ENCODE measurements around the gene KRT7. TPM values are rescaled to one million over a fixed set of nuclear protein-coding genes. Genes with fewer than 3 reads are reported as not detected.

Gene KRT7
- total RNA-seq, 4 donors from 2014 or later: 0.47 to 78.7 (median 4.3) TPM

- Histone ChIP-seq H3K27ac (peak overlapping the region in 2 of 4 donors; percentile 17 to 35), H3K36me3 (no peaks in the 10 kb centered on the region), H3K27me3 (peaks cover 35% of the 10 kb centered on the region), H3K9me3 (no peaks in the 10 kb centered on the region), H3K4me1 (peaks cover 0 to 11% (median 0%) of the 10 kb centered on the region in 3 donors), H3K4me3 (no peak overlapping the region)
- TF ChIP-seq POLR2AphosphoS5 (IDR thresholded peaks at IDR 0.05) (no peak), EP300 (IDR thresholded peaks at IDR 0.05) (no peak), POLR2A (IDR thresholded peaks at IDR 0.05) (no peak), CTCF (IDR thresholded peaks at IDR 0.05) (no peak)
- no peak for ATAC-seq
- WGBS, 2 donors (ENCODE audit: low coverage in 1 of 2): 14 to 27% methylated on average over 1 to 5 of the region's 5 CpGs
Observed at GRCh38 chr12:52217223-52217622, 15.8 kb upstream of the KRT7 start.

DNA sequence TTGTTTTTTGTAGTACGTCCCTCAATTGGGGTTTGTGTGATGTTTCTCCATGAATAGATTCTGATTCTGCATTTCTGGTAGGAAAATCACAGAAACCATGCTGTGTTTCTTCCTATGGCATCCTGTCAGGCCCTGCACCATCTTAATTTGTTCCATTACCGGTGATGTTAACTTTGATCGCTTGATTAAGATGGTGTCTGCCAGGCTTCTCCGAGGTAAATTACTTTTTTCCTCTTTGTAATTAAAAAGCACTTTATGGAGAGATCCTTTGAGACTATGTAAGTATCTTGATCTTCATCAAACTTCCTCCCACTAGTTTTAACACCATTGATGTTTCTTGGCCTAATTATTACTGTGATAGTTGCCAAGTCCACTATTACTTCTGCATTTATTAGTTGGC lies 15.0 kb upstream of the KRT7 start:
- H3K36me3 ChIP-seq: no peaks in the 10 kb centered on the region
- H3K27me3 ChIP-seq: peaks cover 41% of the 10 kb centered on the region
- TF ChIP-seq CTCF (IDR thresholded peaks at IDR 0.05): no peak
- no peak for TF ChIP-seq POLR2AphosphoS5 (IDR thresholded peaks at IDR 0.05)
- no peak for TF ChIP-seq POLR2A (IDR thresholded peaks at IDR 0.05)
- TF ChIP-seq EP300 (IDR thresholded peaks at IDR 0.05): no peak
- H3K27ac ChIP-seq: peak overlapping the region in 1 of 4 donors; percentile 17
- ATAC-seq: no peak
- peaks cover 0 to 11% (median 0%) of the 10 kb centered on the region in 3 donors for H3K4me1 ChIP-seq
- H3K4me3 ChIP-seq: no peak overlapping the region
- H3K9me3 ChIP-seq: no peaks in the 10 kb centered on the region
- 71 to 77% methylated on average over 3 to 4 of the region's 4 CpGs for WGBS, 2 donors (ENCODE audit: low coverage in 1 of 2)

DNA sequence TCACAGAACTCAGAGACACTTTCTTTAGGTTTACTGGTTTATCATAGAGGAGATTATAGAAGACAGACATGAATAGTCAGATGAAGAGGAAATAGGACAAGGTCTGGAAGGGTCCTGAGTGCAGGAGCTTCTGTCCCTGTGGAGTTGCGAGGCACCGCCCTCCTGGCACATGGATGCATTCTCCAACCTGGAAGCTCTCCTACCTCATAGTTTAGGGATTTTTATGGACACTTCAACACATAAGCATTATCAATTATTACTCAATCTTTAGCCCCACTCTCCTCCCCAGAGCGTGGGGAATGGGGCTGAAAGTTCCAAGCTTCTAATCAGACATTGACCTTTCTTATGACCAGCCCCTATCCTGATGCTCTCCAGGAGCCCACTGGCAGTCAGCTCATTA lies 12.6 kb upstream of the KRT7 start:
- Histone ChIP-seq H3K9me3 (no peaks in the 10 kb centered on the region), H3K4me1 (no peaks in the 10 kb centered on the region), H3K27me3 (peaks cover 27% of the 10 kb centered on the region), H3K4me3 (no peak overlapping the region), H3K36me3 (no peaks in the 10 kb centered on the region), H3K27ac (no peak overlapping the region)
- 89 to 93% methylated on average over 3 of the region's 3 CpGs for WGBS, 2 donors (ENCODE audit: low coverage in 1 of 2)
- ATAC-seq: no peak
- TF ChIP-seq POLR2A (IDR thresholded peaks at IDR 0.05) (no peak), EP300 (IDR thresholded peaks at IDR 0.05) (no peak), CTCF (IDR thresholded peaks at IDR 0.05) (no peak), POLR2AphosphoS5 (IDR thresholded peaks at IDR 0.05) (no peak)

GRCh38 chr12:52221070-52221781 lies 11.8 kb upstream of the KRT7 start:
- no peaks in the 10 kb centered on the region for H3K36me3 ChIP-seq
- ATAC-seq: no peak
- TF ChIP-seq POLR2AphosphoS5 (IDR thresholded peaks at IDR 0.05) (no peak), EP300 (IDR thresholded peaks at IDR 0.05) (no peak), CTCF (IDR thresholded peaks at IDR 0.05) (no peak), POLR2A (IDR thresholded peaks at IDR 0.05) (no peak)
- H3K4me1 ChIP-seq: no peaks in the 10 kb centered on the region
- peaks cover 25% of the 10 kb centered on the region for H3K27me3 ChIP-seq
- 64 to 86% methylated on average over 4 of the region's 4 CpGs for WGBS, 2 donors (ENCODE audit: low coverage in 1 of 2)
- H3K9me3 ChIP-seq: no peaks in the 10 kb centered on the region
- no peak overlapping the region for H3K4me3 ChIP-seq
- H3K27ac ChIP-seq: no peak overlapping the region

GRCh38 chr12:52221912-52222457 lies 11.1 kb upstream of the KRT7 start:
- Histone ChIP-seq H3K36me3 (no peaks in the 10 kb centered on the region), H3K4me1 (no peaks in the 10 kb centered on the region), H3K4me3 (no peak overlapping the region), H3K27ac (no peak overlapping the region), H3K27me3 (peaks cover 25% of the 10 kb centered on the region), H3K9me3 (no peaks in the 10 kb centered on the region)
- WGBS, 2 donors (ENCODE audit: low coverage in 1 of 2): 24 to 50% methylated on average over 1 to 7 of the region's 8 CpGs
- TF ChIP-seq POLR2A (IDR thresholded peaks at IDR 0.05) (no peak), CTCF (IDR thresholded peaks at IDR 0.05) (peak in 2 of 4 experiments; percentile 19 to 52)
- ATAC-seq: no peak

Data from gastroesophageal sphincter (tissue), 4 donors.